OCI-LY1 (cell line): ENCODE data around the gene TMEM213.

Experiments
- H2AFZ ChIP-seq: fragments of 200-600 bp; sonication (generic), shearing (Covaris generic); 2 replicates; pipeline ENCODE4 v1.6.0; 2014; ENCODE audit warnings: antibody characterized with exemption, mild to moderate bottlenecking, low read length
- H3F3A ChIP-seq: fragments of 200-600 bp; sonication (generic), shearing (Covaris generic); 2 replicates; pipeline ENCODE4 v1.6.0; 2014; ENCODE audit warnings: mild to moderate bottlenecking, antibody characterized with exemption, low read length, moderate library complexity; ENCODE audit not compliant: insufficient read depth
- H3K27ac ChIP-seq: fragments of 200-600 bp; sonication (generic); 2 replicates; pipeline ENCODE4 v1.5.1; 2014; ENCODE audit warnings: low read length, mixed run types, mild to moderate bottlenecking, low read depth; ENCODE audit not compliant: poor library complexity, severe bottlenecking
- H3K27me3 ChIP-seq: fragments of 200-600 bp; sonication (generic); 2 replicates; pipeline ENCODE4 v1.6.0; 2014; ENCODE audit warnings: antibody characterized with exemption, mild to moderate bottlenecking, low read length, moderate library complexity; ENCODE audit not compliant: insufficient read depth
- H3K36me3 ChIP-seq: fragments of 200-600 bp; sonication (generic); 2 replicates; pipeline ENCODE4 v1.6.1; 2014; ENCODE audit warnings: mild to moderate bottlenecking, antibody characterized with exemption, low read length, moderate library complexity, mixed read lengths; ENCODE audit not compliant: insufficient read depth
- H3K4me1 ChIP-seq: fragments of 200-600 bp; sonication (generic); 2 replicates; pipeline ENCODE4 v1.5.1; 2014; ENCODE audit warnings: mild to moderate bottlenecking, low read length, moderate library complexity; ENCODE audit not compliant: insufficient read depth, severe bottlenecking
- H3K4me2 ChIP-seq: fragments of 200-600 bp; sonication (generic), shearing (Covaris generic); 2 replicates; pipeline ENCODE4 v1.6.1; 2014; ENCODE audit warnings: low read length
- H3K4me3 ChIP-seq: fragments of 200-600 bp; sonication (generic); 2 replicates; pipeline ENCODE4 v1.5.1; 2014; ENCODE audit warnings: low read length, low read depth, mild to moderate bottlenecking, mixed read lengths; ENCODE audit not compliant: poor library complexity, severe bottlenecking
- H3K79me2 ChIP-seq: fragments of 200-600 bp; shearing (Covaris generic); 2 replicates; pipeline ENCODE4 v1.6.1; 2016; ENCODE audit warnings: mixed run types, low read length, mixed read lengths; ENCODE audit not compliant: insufficient read depth
- H3K9ac ChIP-seq: fragments of 200-600 bp; sonication (generic), shearing (Covaris generic); 2 replicates; pipeline ENCODE4 v1.6.1; 2014; ENCODE audit warnings: mild to moderate bottlenecking, low read length, mixed read lengths
- H3K9me2 ChIP-seq: fragments of 200-600 bp; sonication (generic), shearing (Covaris generic); 2 replicates; pipeline ENCODE4 v1.6.1; 2014; ENCODE audit warnings: low read depth, mild to moderate bottlenecking, low read length, mixed read lengths
- H3K9me3 ChIP-seq: fragments of 200-600 bp; shearing (Covaris generic); 2 replicates; pipeline ENCODE4 v1.6.1; 2014; ENCODE audit warnings: low read length, mixed read lengths
- H4K20me1 ChIP-seq: fragments of 200-600 bp; sonication (generic), shearing (Covaris generic); 2 replicates; pipeline ENCODE4 v1.6.0; 2016; ENCODE audit warnings: mild to moderate bottlenecking, low read length; ENCODE audit not compliant: insufficient read depth
- CTCF ChIP-seq: fragments of 200-600 bp; sonication (generic), shearing (Covaris generic); IDR thresholded peaks from 2 replicates; pipeline ENCODE4 v1.5.1; 2017; ENCODE audit warnings: mild to moderate bottlenecking, antibody characterized with exemption, low read length, moderate library complexity, mixed read lengths
- EZH2 ChIP-seq: fragments of 200-600 bp; sonication (generic), shearing (Covaris generic); IDR thresholded peaks from 2 replicates; pipeline ENCODE4 v1.8.0; 2017; ENCODE audit warnings: borderline replicate concordance, mixed run types, mild to moderate bottlenecking, antibody characterized with exemption, low read length, moderate library complexity, mixed read lengths

TMEM213 gene

GRCh38 chr7:138816650-138817049, 18.9 kb downstream of the TMEM213 start:
- H2AFZ ChIP-seq, result no peak overlapping the region
- no peak overlapping the region for H3K27ac ChIP-seq
- H3K4me2 ChIP-seq, result no peak overlapping the region
- no peak overlapping the region for H3K4me3 ChIP-seq
- no peaks in the 10 kb centered on the region for H4K20me1 ChIP-seq
- no peak for TF ChIP-seq EZH2
- TF ChIP-seq CTCF, result no peak
- no peaks in the 10 kb centered on the region for H3K36me3 ChIP-seq
- H3F3A ChIP-seq, result no peaks in the 10 kb centered on the region
- H3K9me3 ChIP-seq, result no peaks in the 10 kb centered on the region
- H3K79me2 ChIP-seq, result no peaks in the 10 kb centered on the region
- H3K9me2 ChIP-seq, result no peaks in the 10 kb centered on the region
- H3K9ac ChIP-seq, result no peak overlapping the region
- no peaks in the 10 kb centered on the region for H3K4me1 ChIP-seq
- no peaks in the 10 kb centered on the region for H3K27me3 ChIP-seq

- Histone ChIP-seq H4K20me1 (no peaks in the 10 kb centered on the region), H3K9ac (no peak overlapping the region), H3K4me3 (no peak overlapping the region), H3K36me3 (no peaks in the 10 kb centered on the region), H3F3A (no peaks in the 10 kb centered on the region), H3K27me3 (no peaks in the 10 kb centered on the region), H3K4me2 (no peak overlapping the region), H3K4me1 (no peaks in the 10 kb centered on the region), H3K79me2 (no peaks in the 10 kb centered on the region), H3K9me3 (no peaks in the 10 kb centered on the region), H2AFZ (no peak overlapping the region), H3K27ac (no peak overlapping the region), H3K9me2 (no peaks in the 10 kb centered on the region)
- TF ChIP-seq CTCF (no peak), EZH2 (no peak)
Observed at GRCh38 chr7:138819625-138820024, 21.8 kb downstream of the TMEM213 start.

- Histone ChIP-seq H3K4me1 (no peaks in the 10 kb centered on the region), H3K9ac (no peak overlapping the region), H3K4me3 (no peak overlapping the region), H3K4me2 (no peak overlapping the region), H3K27ac (no peak overlapping the region), H2AFZ (no peak overlapping the region), H3K9me3 (no peaks in the 10 kb centered on the region), H3K9me2 (no peaks in the 10 kb centered on the region), H3K27me3 (no peaks in the 10 kb centered on the region), H4K20me1 (no peaks in the 10 kb centered on the region), H3K36me3 (no peaks in the 10 kb centered on the region), H3K79me2 (no peaks in the 10 kb centered on the region), H3F3A (no peaks in the 10 kb centered on the region)
- TF ChIP-seq EZH2 (no peak), CTCF (no peak)
Observed at GRCh38 chr7:138821912-138822311, 24.1 kb downstream of the TMEM213 start.
